ENCODE data around the gene STOX1. TPM values are rescaled to one million over a fixed set of nuclear protein-coding genes. Genes with fewer than 3 reads are reported as not detected.
A peak's percentile ranks its signal among the peaks of the same experiment; 100 is the strongest.

The STOX1 gene
- total RNA-seq, 1 donor from 2014 or later = 0.21 TPM

- no peak for DNase-seq (ENCODE audit: low spot score)
- Mint-ChIP-seq H3K36me3 (ENCODE audit: low read depth, unreplicated experiment) (peaks cover 19% of the 10 kb centered on the region), H3K27me3 (ENCODE audit: unreplicated experiment) (no peaks in the 10 kb centered on the region), H3K27ac (ENCODE audit: unreplicated experiment) (no peak overlapping the region), H3K4me3 (ENCODE audit: unreplicated experiment) (no peak overlapping the region), H3K4me1 (ENCODE audit: unreplicated experiment) (no peaks in the 10 kb centered on the region), H3K9me3 (ENCODE audit: unreplicated experiment) (no peaks in the 10 kb centered on the region)
- TF ChIP-seq, protein P1, sequence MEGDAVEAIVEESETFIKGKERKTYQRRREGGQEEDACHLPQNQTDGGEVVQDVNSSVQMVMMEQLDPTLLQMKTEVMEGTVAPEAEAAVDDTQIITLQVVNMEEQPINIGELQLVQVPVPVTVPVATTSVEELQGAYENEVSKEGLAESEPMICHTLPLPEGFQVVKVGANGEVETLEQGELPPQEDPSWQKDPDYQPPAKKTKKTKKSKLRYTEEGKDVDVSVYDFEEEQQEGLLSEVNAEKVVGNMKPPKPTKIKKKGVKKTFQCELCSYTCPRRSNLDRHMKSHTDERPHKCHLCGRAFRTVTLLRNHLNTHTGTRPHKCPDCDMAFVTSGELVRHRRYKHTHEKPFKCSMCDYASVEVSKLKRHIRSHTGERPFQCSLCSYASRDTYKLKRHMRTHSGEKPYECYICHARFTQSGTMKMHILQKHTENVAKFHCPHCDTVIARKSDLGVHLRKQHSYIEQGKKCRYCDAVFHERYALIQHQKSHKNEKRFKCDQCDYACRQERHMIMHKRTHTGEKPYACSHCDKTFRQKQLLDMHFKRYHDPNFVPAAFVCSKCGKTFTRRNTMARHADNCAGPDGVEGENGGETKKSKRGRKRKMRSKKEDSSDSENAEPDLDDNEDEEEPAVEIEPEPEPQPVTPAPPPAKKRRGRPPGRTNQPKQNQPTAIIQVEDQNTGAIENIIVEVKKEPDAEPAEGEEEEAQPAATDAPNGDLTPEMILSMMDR (IDR thresholded peaks at IDR 0.05; ENCODE audit: unreplicated experiment) = no peak
These were observed 36.9 kb upstream of the STOX1 start for GRCh38 chr10:68790476-68790875.

- Mint-ChIP-seq H3K4me1 (ENCODE audit: unreplicated experiment) (no peaks in the 10 kb centered on the region), H3K36me3 (ENCODE audit: low read depth, unreplicated experiment) (peaks cover 7% of the 10 kb centered on the region), H3K9me3 (ENCODE audit: unreplicated experiment) (no peaks in the 10 kb centered on the region), H3K27ac (ENCODE audit: unreplicated experiment) (no peak overlapping the region), H3K27me3 (ENCODE audit: unreplicated experiment) (no peaks in the 10 kb centered on the region), H3K4me3 (ENCODE audit: unreplicated experiment) (no peak overlapping the region)
- TF ChIP-seq, protein P1 (IDR thresholded peaks at IDR 0.05; ENCODE audit: unreplicated experiment) = peak; percentile 26
- no peak for DNase-seq (ENCODE audit: low spot score)
These were observed 35.2 kb upstream of the STOX1 start for GRCh38 chr10:68792115-68792514.

DNA sequence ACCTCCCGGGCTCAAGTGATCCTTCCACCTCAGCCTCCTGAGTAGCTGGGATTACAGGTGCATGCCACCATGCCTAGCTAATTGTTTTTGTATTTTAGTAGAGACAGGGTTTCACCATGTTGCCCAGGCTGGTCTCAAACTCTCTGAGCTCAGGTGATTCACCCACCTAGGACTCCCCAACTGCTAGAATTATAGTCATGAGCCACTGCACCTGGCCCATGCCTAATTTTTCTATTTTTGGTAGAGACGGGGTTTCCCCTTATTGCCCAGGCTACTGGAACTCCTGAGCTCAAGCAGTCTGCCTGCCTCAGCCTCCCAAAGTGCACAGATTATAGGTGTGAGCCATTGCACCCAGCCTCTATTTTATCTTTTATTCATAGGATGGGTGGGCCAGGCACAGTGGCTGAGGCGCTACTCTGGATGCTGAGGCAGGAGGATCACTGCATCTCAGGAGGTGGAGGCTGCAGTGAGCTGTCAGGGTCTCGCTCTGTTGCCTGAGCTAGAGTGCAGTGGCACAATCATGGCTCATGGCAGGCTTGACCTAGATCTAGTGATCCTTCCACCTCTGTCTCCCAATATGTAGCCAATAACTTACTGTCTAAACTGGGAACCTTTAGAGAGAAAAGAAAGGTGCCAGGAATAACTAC lies 31.3 kb upstream of the STOX1 start:
- H3K27me3 Mint-ChIP-seq (ENCODE audit: unreplicated experiment) = no peaks in the 10 kb centered on the region
- no peak overlapping the region for H3K4me3 Mint-ChIP-seq (ENCODE audit: unreplicated experiment)
- TF ChIP-seq, protein P1 (IDR thresholded peaks at IDR 0.05; ENCODE audit: unreplicated experiment) = no peak
- no peak overlapping the region for H3K27ac Mint-ChIP-seq (ENCODE audit: unreplicated experiment)
- H3K9me3 Mint-ChIP-seq (ENCODE audit: unreplicated experiment) = no peaks in the 10 kb centered on the region
- no peaks in the 10 kb centered on the region for H3K4me1 Mint-ChIP-seq (ENCODE audit: unreplicated experiment)
- H3K36me3 Mint-ChIP-seq (ENCODE audit: low read depth, unreplicated experiment) = peaks cover 4% of the 10 kb centered on the region
- DNase-seq (ENCODE audit: low spot score) = no peak

- Mint-ChIP-seq H3K4me1 (ENCODE audit: unreplicated experiment) (no peaks in the 10 kb centered on the region), H3K27me3 (ENCODE audit: unreplicated experiment) (no peaks in the 10 kb centered on the region), H3K4me3 (ENCODE audit: unreplicated experiment) (no peak overlapping the region), H3K36me3 (ENCODE audit: low read depth, unreplicated experiment) (peaks cover 4% of the 10 kb centered on the region), H3K27ac (ENCODE audit: unreplicated experiment) (no peak overlapping the region), H3K9me3 (ENCODE audit: unreplicated experiment) (no peaks in the 10 kb centered on the region)
- no peak for DNase-seq (ENCODE audit: low spot score)
- TF ChIP-seq, protein P1 (IDR thresholded peaks at IDR 0.05; ENCODE audit: unreplicated experiment) = no peak
These were observed 30.7 kb upstream of the STOX1 start for GRCh38 chr10:68796605-68797004.

DNA sequence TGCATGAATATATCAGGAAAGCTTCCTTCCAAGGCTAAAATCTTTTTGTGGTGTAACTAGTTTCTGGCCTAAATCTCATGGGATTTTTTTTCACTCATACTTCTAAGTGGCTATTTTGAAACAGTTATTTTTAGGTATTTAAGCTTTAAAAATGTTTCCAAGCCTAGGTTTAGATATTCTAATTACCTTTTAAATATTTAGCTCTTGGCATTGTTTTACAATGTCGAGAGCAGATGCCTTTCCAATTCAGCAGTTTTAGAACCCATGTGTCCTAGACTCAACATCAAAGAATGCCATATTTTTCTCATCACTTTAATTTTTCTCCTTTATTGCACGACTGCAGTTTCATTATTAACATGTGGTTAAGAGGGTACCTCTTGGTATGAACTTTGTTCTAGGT lies 27.1 kb upstream of the STOX1 start:
- Mint-ChIP-seq H3K27me3 (ENCODE audit: unreplicated experiment) (no peaks in the 10 kb centered on the region), H3K27ac (ENCODE audit: unreplicated experiment) (no peak overlapping the region), H3K9me3 (ENCODE audit: unreplicated experiment) (no peaks in the 10 kb centered on the region), H3K4me1 (ENCODE audit: unreplicated experiment) (no peaks in the 10 kb centered on the region), H3K4me3 (ENCODE audit: unreplicated experiment) (no peak overlapping the region), H3K36me3 (ENCODE audit: low read depth, unreplicated experiment) (no peaks in the 10 kb centered on the region)
- DNase-seq (ENCODE audit: low spot score) = no peak
- TF ChIP-seq, protein P1 (IDR thresholded peaks at IDR 0.05; ENCODE audit: unreplicated experiment) = no peak

All from endothelial cell (in vitro differentiated cells).